HG03135 (cell line): ENCODE measurements around the gene MCC.
"Not testable (repeated sequence)": the region's sequence is repeated elsewhere in the genome, so short reads cannot be mapped to it uniquely, and the experiment has no call there.

Experiments used
- ATAC-seq: cut with Tn5 transposase; IDR thresholded peaks from one replicate; pipeline ENCODE4 v1.9.1; 2021; ENCODE audit warnings: mild to moderate bottlenecking, moderate library complexity; ENCODE audit not compliant: unreplicated experiment

The MCC gene

GRCh38 chr5:113427871-113428574 is 60.2 kb downstream of the MCC start:
- no peak for ATAC-seq

GRCh38 chr5:113425909-113426308 is 62.3 kb downstream of the MCC start:
- no peak for ATAC-seq

- no peak for ATAC-seq
Observed at GRCh38 chr5:113421693-113422092, 66.6 kb downstream of the MCC start.

- ATAC-seq = no peak
Observed at GRCh38 chr5:113405530-113405929, 82.7 kb downstream of the MCC start.

- no peak for ATAC-seq
Observed at GRCh38 chr5:113404269-113404668, 84.0 kb downstream of the MCC start.

- ATAC-seq = not testable (repeated sequence)
Observed at GRCh38 chr5:113397986-113398385, 90.3 kb downstream of the MCC start.

GRCh38 chr5:113397046-113397445 is 91.2 kb downstream of the MCC start:
- no peak for ATAC-seq

- ATAC-seq = no peak
Observed at GRCh38 chr5:113394658-113395057, 93.6 kb downstream of the MCC start.

GRCh38 chr5:113390224-113390623 is 98.0 kb downstream of the MCC start:
- no peak for ATAC-seq

GRCh38 chr5:113389116-113389515 is 99.1 kb downstream of the MCC start:
- ATAC-seq = no peak

- no peak for ATAC-seq
Observed at GRCh38 chr5:113387844-113388243, 100.4 kb downstream of the MCC start.

- ATAC-seq = no peak
Observed at GRCh38 chr5:113384782-113385285, 103.4 kb downstream of the MCC start.

GRCh38 chr5:113382731-113383130 is 105.5 kb downstream of the MCC start:
- ATAC-seq = no peak

- ATAC-seq = no peak
Observed at GRCh38 chr5:113381791-113382190, 106.5 kb downstream of the MCC start.

- ATAC-seq = no peak
Observed at GRCh38 chr5:113380807-113381326, 107.4 kb downstream of the MCC start.

GRCh38 chr5:113379936-113380806 is 108.1 kb downstream of the MCC start:
- ATAC-seq = no peak

GRCh38 chr5:113378959-113379541 is 109.2 kb downstream of the MCC start:
- ATAC-seq = no peak

GRCh38 chr5:113378514-113378913 is 109.7 kb downstream of the MCC start:
- no peak for ATAC-seq

- no peak for ATAC-seq
Observed at GRCh38 chr5:113378081-113378480, 110.2 kb downstream of the MCC start.

GRCh38 chr5:113376640-113377039 is 111.6 kb downstream of the MCC start:
- no peak for ATAC-seq

- no peak for ATAC-seq
Observed at GRCh38 chr5:113375480-113376060, 112.7 kb downstream of the MCC start.
